Naive B cell (primary cell): ENCODE measurements around the gene ACP4. TPM values are rescaled to one million over a fixed set of nuclear protein-coding genes. Genes with fewer than 3 reads are reported as not detected.

Source experiments
- ATAC-seq, 2 donors: fragments of 150-1000 bp; cut with Tn5 transposase; 2 replicates each; pipeline ENCODE4 v1.10.0; 2021; ENCODE audit warnings: low read depth in 2 of 2, mild to moderate bottlenecking in 2 of 2, moderate library complexity in 2 of 2
- DNase-seq: peaks from one replicate; pipeline ENCODE4 v3.0.0; 2022
- H3K27ac Mint-ChIP-seq, 6 donors: one replicate each; pipeline ENCODE4 v1.8.0; 2020 to 2022; ENCODE audit warnings: mild to moderate bottlenecking in 6 of 6, mixed read lengths in 6 of 6, moderate library complexity in 5 of 6, inconsistent platforms in 2 of 6
- H3K27me3 Mint-ChIP-seq, 3 donors: one replicate each; pipeline ENCODE4 v1.8.0; 2021 to 2022; ENCODE audit warnings: mixed read lengths in 3 of 3, mild to moderate bottlenecking in 1 of 3
- H3K36me3 Mint-ChIP-seq, 2 donors: one replicate each; pipeline ENCODE4 v1.8.0; 2020 to 2022; ENCODE audit warnings: mixed read lengths in 2 of 2, inconsistent platforms in 1 of 2, mild to moderate bottlenecking in 1 of 2
- H3K4me1 Mint-ChIP-seq, 3 donors: one replicate each; pipeline ENCODE4 v1.8.0; 2020 to 2022; ENCODE audit warnings: mixed read lengths in 3 of 3, inconsistent platforms in 1 of 3, mild to moderate bottlenecking in 1 of 3, moderate library complexity in 1 of 3
- H3K4me3 Mint-ChIP-seq, 8 donors: one replicate each; pipeline ENCODE4 v1.8.0; 2020 to 2022; ENCODE audit warnings: mild to moderate bottlenecking in 8 of 8, mixed read lengths in 8 of 8, moderate library complexity in 8 of 8, inconsistent platforms in 2 of 8
- H3K9me3 Mint-ChIP-seq, 7 donors: one replicate each; pipeline ENCODE4 v1.8.0; 2020 to 2022; ENCODE audit warnings: mixed read lengths in 7 of 7, mild to moderate bottlenecking in 5 of 7, inconsistent platforms in 2 of 7, moderate library complexity in 1 of 7
- polyA plus RNA-seq, 6 donors: library from polyadenylated mRNA; unstranded; fragments of 300-500 nt; fragmentation: Illumina TruSeq; gene quantifications; one replicate each; pipeline ENCODE4 v1.2.3, GENCODE V29; 2021; ENCODE audit warnings: low read depth in 6 of 6

The ACP4 gene
- polyA plus RNA-seq, 6 donors from 2014 or later = not detected

DNA sequence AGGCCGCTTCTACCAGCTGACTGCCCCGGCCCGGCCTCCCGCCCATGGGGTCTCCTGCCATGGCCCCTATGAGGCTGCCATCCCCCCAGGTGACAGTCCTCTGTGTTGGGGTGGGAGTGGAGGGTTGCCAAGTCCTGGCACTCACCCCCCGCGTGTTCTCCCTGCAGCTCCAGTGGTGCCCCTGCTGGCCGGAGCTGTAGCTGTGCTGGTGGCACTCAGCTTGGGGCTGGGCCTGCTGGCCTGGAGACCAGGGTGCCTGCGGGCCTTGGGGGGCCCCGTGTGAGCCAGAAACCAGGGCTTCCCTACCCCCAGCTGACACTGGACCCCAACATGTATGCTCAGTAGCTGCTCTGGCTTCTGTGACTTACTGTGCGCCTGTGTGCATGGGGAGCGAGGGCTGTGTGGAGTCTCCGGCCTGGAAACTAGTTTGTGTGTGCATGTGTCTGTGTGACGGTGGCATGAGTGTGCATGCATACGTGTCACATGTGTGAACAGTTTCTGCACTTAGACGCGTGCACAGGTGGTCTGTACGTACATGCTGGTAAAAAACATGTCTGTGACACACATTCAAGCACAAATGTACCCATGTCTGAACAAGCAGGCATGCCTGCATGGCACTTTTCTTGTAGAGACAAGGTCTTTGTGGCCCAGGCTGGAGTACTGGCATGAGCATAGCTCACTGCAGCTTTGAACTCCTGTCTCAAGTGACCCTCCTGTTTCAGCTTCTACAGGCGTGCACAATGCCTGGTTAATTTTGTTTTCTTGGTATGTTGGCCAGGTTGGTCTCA, 4.9 kb downstream of the ACP4 start:
- DNase-seq = no peak
- Mint-ChIP-seq H3K36me3 (no peaks in the 10 kb centered on the region), H3K9me3 (no peaks in the 10 kb centered on the region), H3K4me3 (peak overlapping the region in 1 of 8 donors; percentile 1), H3K27ac (peak overlapping the region in 3 of 6 donors; percentile 56 to 69 (median 63)), H3K27me3 (peaks cover 0 to 5% (median 0%) of the 10 kb centered on the region in 3 donors), H3K4me1 (peaks cover 6 to 10% (median 7%) of the 10 kb centered on the region in 3 donors)
- ATAC-seq = peak in 1 of 2 donors; percentile 14

DNA sequence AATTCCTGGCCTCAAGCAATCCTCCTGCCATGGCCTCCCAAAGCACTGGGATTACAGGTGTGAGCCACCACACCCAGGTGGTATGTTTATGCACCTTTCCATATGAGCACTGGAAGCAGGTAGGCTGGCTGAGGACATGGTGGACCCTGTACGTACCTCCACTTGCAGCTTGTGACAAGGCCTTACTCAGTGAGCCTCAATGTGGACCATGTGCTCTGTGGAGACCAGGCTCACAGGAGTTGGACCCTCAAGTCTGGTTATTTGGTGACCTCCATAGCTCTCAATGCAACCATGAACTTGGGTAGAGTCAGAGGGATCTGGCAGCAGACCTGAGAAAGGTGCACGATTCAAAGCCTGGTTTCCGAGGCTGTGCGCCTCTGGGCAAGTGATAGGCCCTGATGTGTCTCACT, 5.5 kb downstream of the ACP4 start:
- Mint-ChIP-seq H3K36me3 (no peaks in the 10 kb centered on the region), H3K27ac (peak overlapping the region in 1 of 6 donors; percentile 63), H3K27me3 (peaks cover 0 to 5% (median 0%) of the 10 kb centered on the region in 3 donors), H3K4me1 (peaks cover 6 to 10% (median 10%) of the 10 kb centered on the region in 3 donors), H3K9me3 (no peaks in the 10 kb centered on the region), H3K4me3 (peak overlapping the region in 1 of 8 donors; percentile 1)
- DNase-seq = no peak
- ATAC-seq = no peak

DNA sequence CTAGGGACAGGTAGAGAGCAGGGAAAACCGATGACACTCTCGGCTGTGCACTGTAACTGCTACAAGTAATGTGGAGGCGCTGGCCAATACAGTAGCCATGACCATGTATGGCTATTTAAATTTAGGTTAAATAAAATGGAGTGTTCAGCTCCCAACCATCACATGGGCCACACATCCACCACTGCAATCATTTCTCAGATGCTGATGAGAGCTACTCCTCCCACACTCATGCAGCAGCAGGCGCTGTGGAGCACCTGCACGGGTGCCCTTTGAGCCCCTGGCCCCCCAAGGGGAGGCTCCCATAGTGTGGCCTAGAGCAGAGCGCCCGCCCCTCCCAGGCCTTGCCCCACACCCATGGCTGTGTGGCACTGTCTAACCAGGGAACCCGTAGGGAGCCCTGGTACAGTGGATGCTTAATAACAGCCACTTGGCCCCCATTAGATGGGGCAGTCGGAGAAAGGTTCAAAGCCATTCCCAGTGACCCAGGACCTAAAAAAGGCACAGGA, 6.0 kb downstream of the ACP4 start:
- no peak for ATAC-seq
- Mint-ChIP-seq H3K27ac (no peak overlapping the region), H3K36me3 (peaks cover 0 to 5% of the 10 kb centered on the region in 2 donors), H3K9me3 (no peaks in the 10 kb centered on the region), H3K27me3 (peaks cover 0 to 3% (median 0%) of the 10 kb centered on the region in 3 donors), H3K4me3 (no peak overlapping the region), H3K4me1 (peaks cover 6 to 13% (median 11%) of the 10 kb centered on the region in 3 donors)
- no peak for DNase-seq

DNA sequence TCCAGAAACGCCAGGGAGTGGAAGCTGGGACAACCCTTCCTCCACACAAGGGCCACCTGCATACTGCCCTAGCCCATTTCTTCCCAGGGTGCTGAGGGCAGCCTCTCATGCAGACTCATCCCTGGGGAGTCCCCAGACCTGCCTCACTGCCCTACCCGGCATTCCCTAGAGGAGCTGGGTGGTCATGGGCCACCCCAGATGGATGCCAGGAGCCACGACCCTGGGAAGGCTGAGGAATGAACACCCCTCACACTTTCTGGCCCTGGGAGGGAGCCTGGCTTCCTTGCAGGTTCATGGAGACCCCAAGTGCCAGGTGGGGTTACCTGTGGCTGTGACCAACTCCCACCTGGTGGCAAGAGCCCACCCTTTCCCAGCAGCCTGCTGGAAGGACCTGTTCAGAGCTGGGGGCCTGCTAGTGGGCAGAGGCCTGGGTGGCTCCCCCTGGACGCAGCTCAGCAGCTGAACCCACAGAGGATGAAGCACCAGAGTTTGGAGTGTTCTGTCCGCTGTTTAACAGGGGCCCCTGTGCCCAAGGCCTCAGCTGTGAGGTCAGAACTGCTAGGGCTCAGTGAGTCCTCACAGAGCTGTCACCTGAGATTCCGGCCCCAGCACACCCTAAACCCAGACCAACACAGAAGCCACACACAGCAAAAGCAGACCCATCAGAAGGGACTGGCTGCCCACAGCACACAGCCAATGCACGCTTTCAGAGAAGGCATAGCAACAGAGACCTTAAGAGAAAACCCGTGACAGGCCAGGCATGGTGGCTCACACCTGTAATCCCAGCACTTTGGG, 6.6 kb downstream of the ACP4 start:
- H3K27ac Mint-ChIP-seq = peak overlapping the region in 1 of 6 donors; percentile 78
- ATAC-seq = no peak

DNA sequence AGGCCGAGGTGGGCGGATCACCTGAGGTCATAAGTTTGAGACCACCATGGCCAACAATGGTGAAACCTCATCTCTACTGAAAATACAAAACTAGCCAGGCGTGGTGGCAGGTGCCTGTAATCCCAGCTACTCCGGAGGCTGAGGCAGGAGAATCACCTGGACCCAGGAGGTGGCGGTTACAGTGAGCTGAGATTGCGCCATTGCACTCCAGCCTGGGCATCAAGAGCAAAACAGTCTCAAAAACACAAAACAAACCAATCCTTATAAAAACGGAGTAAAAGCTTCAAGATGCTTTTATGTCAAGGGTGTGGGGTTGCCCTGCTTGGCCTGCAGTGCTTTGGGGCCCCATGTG, 7.2 kb downstream of the ACP4 start:
- Mint-ChIP-seq H3K4me1 (peaks cover 12 to 14% (median 13%) of the 10 kb centered on the region in 3 donors), H3K9me3 (no peaks in the 10 kb centered on the region), H3K27me3 (no peaks in the 10 kb centered on the region), H3K36me3 (peaks cover 0 to 6% of the 10 kb centered on the region in 2 donors), H3K4me3 (no peak overlapping the region), H3K27ac (no peak overlapping the region)
- ATAC-seq = no peak
- DNase-seq = no peak

More for the DNA sequence above, 6.6 kb downstream of the ACP4 start:
- DNase-seq = no peak
- no peaks in the 10 kb centered on the region for H3K27me3 Mint-ChIP-seq
- peaks cover 0 to 6% of the 10 kb centered on the region in 2 donors for H3K36me3 Mint-ChIP-seq
- no peak overlapping the region for H3K4me3 Mint-ChIP-seq
- peaks cover 8 to 14% (median 10%) of the 10 kb centered on the region in 3 donors for H3K4me1 Mint-ChIP-seq
- H3K9me3 Mint-ChIP-seq = no peaks in the 10 kb centered on the region

DNA sequence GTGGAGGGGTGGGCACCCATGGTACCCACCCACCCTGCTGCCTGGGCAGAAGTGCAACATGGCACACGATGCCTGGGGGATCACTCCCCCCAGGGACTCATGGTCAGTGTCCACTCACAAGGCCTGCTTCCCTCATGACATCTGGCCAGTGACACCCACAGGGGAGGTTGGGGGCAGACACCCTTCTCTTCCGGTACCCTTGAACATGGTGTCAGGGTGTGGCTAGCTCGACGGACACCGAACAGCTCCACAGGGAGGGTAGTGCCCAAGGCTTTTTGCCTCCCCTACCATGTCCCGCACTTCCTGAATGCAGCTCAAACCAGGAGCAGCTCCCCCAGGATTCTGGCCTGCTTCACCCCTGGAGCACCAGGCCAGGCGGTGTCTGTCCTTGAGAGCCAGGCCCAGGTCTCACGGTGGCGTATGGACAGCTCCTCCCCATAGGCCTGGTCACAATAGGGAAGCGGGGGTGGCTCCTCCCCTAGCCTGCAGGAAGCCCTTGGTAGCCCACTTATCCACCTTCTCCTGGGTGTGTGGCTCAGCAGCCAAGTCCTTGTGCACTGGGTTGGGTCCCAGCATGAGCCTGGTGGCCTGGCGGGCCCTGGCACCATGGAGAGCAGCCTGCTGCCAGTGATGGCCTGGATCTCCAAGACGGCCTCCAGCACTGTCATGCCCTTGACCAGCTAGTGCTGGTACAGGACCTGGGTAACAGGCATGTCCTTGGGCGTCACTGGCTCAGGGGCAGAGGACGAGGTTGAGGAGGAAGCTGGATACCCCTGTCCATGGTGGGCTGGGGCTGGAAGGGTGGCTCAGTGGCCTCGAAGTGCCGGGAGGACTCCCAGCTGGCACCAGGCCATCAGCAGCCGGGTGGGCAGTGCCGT, 7.8 kb downstream of the ACP4 start:
- peaks cover 18 to 19% (median 18%) of the 10 kb centered on the region in 3 donors for H3K4me1 Mint-ChIP-seq
- H3K27ac Mint-ChIP-seq = no peak overlapping the region
- no peak overlapping the region for H3K4me3 Mint-ChIP-seq
- ATAC-seq = no peak
- peaks cover 0 to 6% of the 10 kb centered on the region in 2 donors for H3K36me3 Mint-ChIP-seq
- no peak for DNase-seq
- no peaks in the 10 kb centered on the region for H3K27me3 Mint-ChIP-seq
- no peaks in the 10 kb centered on the region for H3K9me3 Mint-ChIP-seq

DNA sequence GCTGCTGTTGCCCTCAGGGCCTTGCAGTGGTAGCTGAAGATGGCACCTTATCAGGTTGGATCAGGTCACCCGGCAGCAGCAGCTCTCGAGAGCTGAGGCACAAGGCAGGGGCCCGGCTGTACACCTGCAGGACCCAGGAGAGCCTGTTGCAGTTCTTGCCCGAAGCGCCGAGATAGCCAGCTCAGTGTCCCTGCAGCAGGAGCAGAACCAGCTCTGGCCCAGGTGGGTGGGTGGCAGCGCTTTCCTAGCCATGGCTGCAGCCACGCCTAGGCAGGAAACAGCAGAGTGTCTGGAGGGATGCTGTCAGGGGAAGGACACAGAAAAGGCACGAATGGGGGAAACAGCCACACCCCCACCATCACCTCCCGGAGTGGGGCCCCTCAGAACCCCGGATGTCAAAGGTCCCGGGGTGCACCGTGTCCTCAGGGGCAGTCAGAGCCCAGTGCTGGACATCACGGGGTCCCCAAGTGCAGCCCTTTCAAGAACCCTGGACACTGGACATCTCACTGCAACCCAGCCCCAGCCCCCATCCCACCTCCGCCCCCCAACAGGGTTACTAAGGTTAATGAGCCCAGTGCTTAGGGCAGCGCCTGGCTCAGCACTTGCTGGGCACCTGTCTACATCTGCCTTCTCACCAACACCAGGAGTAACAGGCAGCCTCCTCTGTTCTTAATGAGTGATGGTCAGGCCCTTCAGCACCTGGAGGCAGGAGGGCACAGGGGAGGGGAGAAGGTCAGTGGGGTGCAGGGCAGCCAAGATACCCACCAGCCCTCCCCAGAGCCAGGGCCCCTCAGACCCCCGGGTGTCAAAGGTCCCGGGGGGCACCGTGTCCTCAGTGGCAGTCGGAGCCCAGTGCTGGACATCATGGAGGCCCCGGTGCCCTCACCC, 8.7 kb downstream of the ACP4 start:
- Mint-ChIP-seq H3K4me3 (no peak overlapping the region), H3K36me3 (peaks cover 0 to 6% of the 10 kb centered on the region in 2 donors), H3K4me1 (peaks cover 25 to 28% (median 27%) of the 10 kb centered on the region in 3 donors), H3K27ac (no peak overlapping the region), H3K9me3 (no peaks in the 10 kb centered on the region), H3K27me3 (no peaks in the 10 kb centered on the region)
- ATAC-seq = no peak
- no peak for DNase-seq

DNA sequence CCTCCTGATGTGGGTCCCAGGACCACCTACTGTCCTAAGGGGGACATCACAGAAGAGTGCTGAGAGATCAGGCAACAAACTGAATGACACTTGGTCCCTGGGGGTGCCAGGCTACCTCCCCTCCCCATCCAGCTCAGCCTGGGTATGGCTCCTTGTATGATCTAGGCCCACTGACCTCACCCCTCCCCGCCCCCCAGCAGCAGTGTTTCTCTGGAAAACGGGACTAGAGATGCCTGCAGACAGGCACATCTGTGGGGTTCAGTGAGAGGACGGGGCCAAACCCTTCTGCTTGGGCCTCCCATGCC, 9.3 kb downstream of the ACP4 start:
- Mint-ChIP-seq H3K4me1 (peaks cover 25 to 30% (median 26%) of the 10 kb centered on the region in 3 donors), H3K4me3 (no peak overlapping the region), H3K36me3 (peaks cover 0 to 6% of the 10 kb centered on the region in 2 donors), H3K27ac (no peak overlapping the region), H3K27me3 (no peaks in the 10 kb centered on the region), H3K9me3 (peaks cover 0 to 2% (median 0%) of the 10 kb centered on the region in 7 donors)
- DNase-seq (no peak), ATAC-seq (no peak)

DNA sequence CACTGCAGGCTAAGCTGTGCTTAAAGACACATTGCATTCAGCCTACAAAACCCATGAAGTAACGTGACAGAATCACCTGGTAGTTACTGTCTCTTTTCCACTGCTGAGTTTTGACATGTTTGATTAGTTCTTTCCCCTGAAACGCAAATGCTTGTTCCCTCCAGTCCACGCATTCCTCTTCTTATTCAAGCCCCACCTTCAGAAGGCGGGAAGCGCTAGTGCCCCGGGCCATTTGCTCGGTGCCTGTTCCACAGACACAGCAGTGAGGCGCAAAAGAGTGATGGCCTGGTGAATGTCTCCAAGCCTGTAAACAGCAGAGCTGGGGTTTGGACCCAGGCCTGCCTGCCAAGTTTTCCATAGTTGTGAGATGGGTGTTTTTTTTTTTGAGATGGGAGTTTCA, 10.9 kb downstream of the ACP4 start:
- Mint-ChIP-seq H3K36me3 (peaks cover 0 to 6% of the 10 kb centered on the region in 2 donors), H3K27ac (peak overlapping the region in 3 of 6 donors; percentile 10 to 26 (median 17)), H3K9me3 (peaks cover 0 to 2% (median 0%) of the 10 kb centered on the region in 7 donors), H3K4me1 (peaks cover 35 to 41% (median 40%) of the 10 kb centered on the region in 3 donors), H3K4me3 (peak overlapping the region in 2 of 8 donors; percentile 22 to 68), H3K27me3 (no peaks in the 10 kb centered on the region)
- ATAC-seq (no peak), DNase-seq (no peak)

DNA sequence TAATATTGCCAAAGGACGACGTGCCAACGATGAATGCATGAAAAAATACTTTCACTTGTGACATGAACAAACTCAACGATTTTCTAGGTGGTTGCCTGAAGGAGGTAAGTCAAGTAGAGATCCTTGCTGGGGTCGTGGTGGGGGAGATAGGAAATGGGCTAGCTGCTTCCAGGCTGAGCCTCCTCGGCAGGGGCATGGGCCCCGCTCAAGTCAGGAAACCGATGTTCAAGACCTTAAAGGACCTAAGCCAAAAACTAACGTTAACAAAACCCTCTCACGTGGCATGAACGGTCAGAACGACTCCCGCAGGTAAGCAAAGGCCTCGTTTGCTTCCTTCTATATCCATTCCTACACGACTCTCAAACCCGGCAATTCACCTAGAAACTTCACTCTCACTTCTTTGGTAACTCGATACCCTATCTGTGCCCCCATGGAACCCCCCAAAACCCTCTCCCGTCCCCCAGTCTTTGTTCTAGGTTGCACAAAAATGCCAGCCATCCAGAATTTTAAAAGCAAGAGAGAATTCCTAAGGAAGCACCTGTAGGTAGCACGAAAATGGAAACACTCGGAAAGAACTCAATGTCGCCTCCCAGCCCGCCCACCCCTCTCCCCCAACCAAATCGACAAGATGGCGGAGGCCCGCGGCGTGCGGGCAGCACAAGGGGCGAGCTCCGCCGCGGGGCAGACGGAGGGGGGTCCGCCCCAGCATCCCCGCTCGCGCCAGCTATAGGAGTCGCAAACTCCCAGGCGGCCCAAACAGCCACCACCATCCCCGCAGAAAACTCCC, 13.6 kb downstream of the ACP4 start:
- Mint-ChIP-seq H3K27me3 (no peaks in the 10 kb centered on the region), H3K9me3 (peaks cover 0 to 2% (median 0%) of the 10 kb centered on the region in 7 donors), H3K4me3 (peak overlapping the region; percentile 92 to 100 (median 98)), H3K27ac (peak overlapping the region; percentile 98 to 100 (median 100)), H3K4me1 (peaks cover 37 to 44% (median 41%) of the 10 kb centered on the region in 3 donors), H3K36me3 (peaks cover 0 to 6% of the 10 kb centered on the region in 2 donors)
- DNase-seq (no peak), ATAC-seq (peak; percentile 3 to 9)

DNA sequence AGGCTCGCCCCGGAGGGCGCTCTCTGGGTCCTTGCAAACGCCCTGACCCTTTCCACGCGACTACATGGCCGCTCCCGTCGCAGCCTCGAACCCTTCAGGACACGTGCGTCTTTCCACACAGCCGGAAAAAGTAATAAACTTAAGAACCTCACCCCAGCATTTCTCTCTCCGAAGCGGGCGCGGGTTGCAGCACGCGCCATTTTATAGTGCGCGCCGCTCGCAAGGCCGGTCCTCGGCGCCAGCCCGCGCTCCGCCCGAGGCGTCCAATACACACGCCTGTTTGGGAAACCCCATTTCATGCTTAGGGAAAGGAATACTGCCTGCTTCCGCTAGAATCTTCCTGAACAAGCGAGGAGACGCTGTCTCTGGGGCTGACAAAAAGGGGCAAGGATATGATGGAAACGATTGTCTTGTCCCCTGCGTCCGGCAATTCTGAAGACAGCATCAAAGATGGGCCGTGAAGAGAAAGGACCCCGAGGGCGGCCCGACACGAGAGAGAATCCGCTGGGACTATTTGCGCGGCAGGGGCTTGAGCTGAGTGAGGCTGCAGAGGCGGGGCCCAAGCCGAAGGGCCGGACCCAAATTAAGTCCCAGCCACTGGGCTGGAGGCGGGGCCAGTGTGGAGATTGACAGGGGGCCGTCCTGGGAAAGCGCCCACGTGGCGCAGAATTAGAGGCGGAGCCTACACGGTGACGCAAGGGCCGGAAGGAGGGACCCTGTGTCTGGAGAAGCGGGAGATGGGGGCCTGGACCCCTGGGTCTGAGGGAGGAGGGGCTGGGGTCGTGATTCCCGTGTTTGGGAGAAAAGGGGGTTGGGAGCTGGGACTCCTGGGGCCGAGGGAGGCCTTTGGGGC, 14.4 kb downstream of the ACP4 start:
- peak; percentile 94 to 96 for ATAC-seq
- Mint-ChIP-seq H3K4me1 (peaks cover 37 to 44% (median 41%) of the 10 kb centered on the region in 3 donors), H3K27me3 (no peaks in the 10 kb centered on the region), H3K4me3 (peak overlapping the region; percentile 92 to 100 (median 98)), H3K9me3 (peaks cover 0 to 2% (median 0%) of the 10 kb centered on the region in 7 donors), H3K36me3 (peaks cover 0 to 6% of the 10 kb centered on the region in 2 donors), H3K27ac (peak overlapping the region; percentile 98 to 100 (median 100))
- peak; percentile 98 for DNase-seq
